Liver (tissue), 9 donors: Measurements from ENCODE around the gene RASEF. TPM values are rescaled to one million over a fixed set of nuclear protein-coding genes. Genes with fewer than 3 reads are reported as not detected.

Source experiments
- DNase-seq: peaks from one replicate; pipeline ENCODE4 v3.0.0-alpha.2; 2017; ENCODE audit warnings: low spot score
- H3K27ac ChIP-seq, 2 donors: one replicate each; pipeline ENCODE4 v1.7.0; 2013; ENCODE audit warnings: inconsistent platforms in 2 of 2, low read length in 2 of 2, control low read depth in 1 of 2, low read depth in 1 of 2, mild to moderate bottlenecking in 1 of 2
- H3K27me3 ChIP-seq, 4 donors: one replicate each; pipeline versions ENCODE4 v1.6.1 to v1.7.0; 2013; ENCODE audit warnings: low read length in 3 of 4, inconsistent platforms in 1 of 4, mild to moderate bottlenecking in 1 of 4, moderate library complexity in 1 of 4; ENCODE audit not compliant: control insufficient read depth in 4 of 4, insufficient read depth in 4 of 4
- H3K36me3 ChIP-seq, 4 donors: one replicate each; pipeline versions ENCODE4 v1.6.1 to v1.7.0; 2013; ENCODE audit warnings: low read length in 3 of 4, mild to moderate bottlenecking in 3 of 4, low read depth in 1 of 4, moderate library complexity in 1 of 4; ENCODE audit not compliant: control insufficient read depth in 4 of 4, insufficient read depth in 3 of 4
- H3K4me1 ChIP-seq, 4 donors: one replicate each; pipeline versions ENCODE4 v1.6.1 to v1.7.0; 2013; ENCODE audit warnings: low read length in 3 of 4, mild to moderate bottlenecking in 3 of 4, moderate library complexity in 1 of 4; ENCODE audit not compliant: control insufficient read depth in 4 of 4, insufficient read depth in 4 of 4
- H3K4me3 ChIP-seq, 3 donors: one replicate each; pipeline versions ENCODE4 v1.6.1 to v1.7.0; 2013; ENCODE audit warnings: low read length in 3 of 3, control low read depth in 1 of 3, low read depth in 1 of 3, mild to moderate bottlenecking in 1 of 3
- H3K9ac ChIP-seq, 2 donors: one replicate each; pipeline ENCODE4 v1.7.0; 2013; ENCODE audit warnings: low read length in 2 of 2, mild to moderate bottlenecking in 2 of 2, moderate library complexity in 2 of 2, control low read depth in 1 of 2, low read depth in 1 of 2
- H3K9me3 ChIP-seq, 4 donors: one replicate each; pipeline versions ENCODE4 v1.6.1 to v1.7.0; 2013; ENCODE audit warnings: low read length in 3 of 4; ENCODE audit not compliant: control insufficient read depth in 4 of 4
- CTCF ChIP-seq: fragments of 150-350 bp; IDR thresholded peaks from 2 replicates; pipeline ENCODE4 v1.5.1; 2017; ENCODE audit warnings: improper control_type of control experiment, low read depth, low read length; ENCODE audit not compliant: missing input control
- EGR1 ChIP-seq, 2 donors: IDR thresholded peaks; 2 replicates each; pipeline ENCODE4 v1.6.1; 2016 to 2018; ENCODE audit warnings: antibody characterized with exemption in 2 of 2, low read depth in 2 of 2
- FOXA2 ChIP-seq: IDR thresholded peaks from 2 replicates; pipeline ENCODE4 v1.6.1; 2016; ENCODE audit warnings: antibody characterized with exemption
- GABPA ChIP-seq, 2 donors: IDR thresholded peaks in 1 of 2; conservative IDR thresholded peaks in 1 of 2; 2 replicates each; pipeline ENCODE4 v1.6.1; 2016; ENCODE audit warnings: antibody characterized with exemption in 2 of 2, mild to moderate bottlenecking in 1 of 2, moderate library complexity in 1 of 2
- HNF4A ChIP-seq, 2 donors: conservative IDR thresholded peaks; 2 replicates each; pipeline ENCODE4 v1.6.1; 2016; ENCODE audit warnings: antibody characterized with exemption in 2 of 2, mild to moderate bottlenecking in 2 of 2
- JUND ChIP-seq, 2 donors: IDR thresholded peaks; 2 replicates each; pipeline ENCODE4 v1.6.1; 2016; ENCODE audit warnings: antibody characterized with exemption in 2 of 2
- NR2F2 ChIP-seq: IDR thresholded peaks from 2 replicates; pipeline ENCODE4 v1.6.1; 2016; ENCODE audit warnings: antibody characterized with exemption
- RAD21 ChIP-seq, 2 donors: IDR thresholded peaks; 2 replicates each; pipeline ENCODE4 v1.6.1; 2016; ENCODE audit warnings: antibody characterized with exemption in 2 of 2, mild to moderate bottlenecking in 2 of 2
- RXRA ChIP-seq, 2 donors: IDR thresholded peaks; 2 replicates each; pipeline ENCODE4 v1.6.1; 2017 to 2018; ENCODE audit warnings: antibody characterized with exemption in 2 of 2, mild to moderate bottlenecking in 1 of 2
- SP1 ChIP-seq: IDR thresholded peaks from 2 replicates; pipeline ENCODE4 v1.6.1; 2018; ENCODE audit warnings: antibody characterized with exemption, mild to moderate bottlenecking
- TAF1 ChIP-seq: conservative IDR thresholded peaks from 2 replicates; pipeline ENCODE4 v1.6.1; 2016; ENCODE audit warnings: antibody characterized with exemption, mild to moderate bottlenecking
- YY1 ChIP-seq: IDR thresholded peaks from 2 replicates; pipeline ENCODE4 v1.6.1; 2016; ENCODE audit warnings: antibody characterized with exemption, mild to moderate bottlenecking
- ZBTB33 ChIP-seq: IDR thresholded peaks from 2 replicates; pipeline ENCODE4 v1.6.1; 2016; ENCODE audit warnings: antibody characterized with exemption
- WGBS: extraction: QIAGEN DNeasy Blood & Tissue Kit; methylation state at CpG from one replicate; pipeline ENCODE4 v1.1.7; 2013; 5-methylcytosine and 5-hydroxymethylcytosine counted together
- polyA plus RNA-seq, 2 donors: library from polyadenylated mRNA; stranded (reverse) in 1 of 2; unstranded in 1 of 2; fragments of 200-250 nt in 1 of 2; fragments of >200 nt in 1 of 2; fragmentation: Nextera tagmentation in 1 of 2; extraction: Ambion mirVana in 1 of 2; gene quantifications; one replicate each; pipeline versions ENCODE4 v1.2.1 to v1.2.3, GENCODE V29; 2013 to 2015
- total RNA-seq, 2 donors: library from RNA; depleted of rRNA; stranded (reverse); fragments of >200 nt; gene quantifications; one replicate each; pipeline ENCODE4 v1.2.3, GENCODE V29; 2014
- TF ChIP-seq, protein P1 (sequence below): IDR thresholded peaks from 2 replicates; pipeline ENCODE4 v1.6.1; 2016; ENCODE audit warnings: antibody characterized with exemption, mild to moderate bottlenecking
- donor health status: healthy.
- donor health status: healthy.
- donor health status: healthy.
- donor health status: healthy.
- donor health status: healthy.

The RASEF gene
- total and polyA plus RNA-seq, 4 donors: 0.14 to 1.5 (median 0.39) TPM

DNA sequence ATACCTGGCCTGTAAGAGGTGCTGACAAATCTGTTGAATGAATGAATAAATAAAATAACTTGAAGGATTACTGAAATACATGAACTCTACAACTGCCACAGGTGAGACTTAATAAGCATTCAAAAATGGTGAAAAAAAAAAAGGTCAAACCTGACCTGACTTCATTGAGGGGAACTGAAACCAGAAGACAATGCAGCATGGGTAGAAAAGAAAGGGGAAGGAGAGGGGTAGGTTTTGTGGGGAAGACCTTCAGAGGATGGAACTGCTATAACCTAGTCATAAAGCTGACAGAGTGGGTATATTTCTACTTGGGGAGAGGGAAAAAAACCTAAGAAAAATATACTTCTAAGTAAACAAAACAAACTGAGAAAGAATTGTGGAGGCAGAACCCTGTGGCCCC lies 56.6 kb downstream of the RASEF start:
- no peak for DNase-seq
- TF ChIP-seq, protein P1, sequence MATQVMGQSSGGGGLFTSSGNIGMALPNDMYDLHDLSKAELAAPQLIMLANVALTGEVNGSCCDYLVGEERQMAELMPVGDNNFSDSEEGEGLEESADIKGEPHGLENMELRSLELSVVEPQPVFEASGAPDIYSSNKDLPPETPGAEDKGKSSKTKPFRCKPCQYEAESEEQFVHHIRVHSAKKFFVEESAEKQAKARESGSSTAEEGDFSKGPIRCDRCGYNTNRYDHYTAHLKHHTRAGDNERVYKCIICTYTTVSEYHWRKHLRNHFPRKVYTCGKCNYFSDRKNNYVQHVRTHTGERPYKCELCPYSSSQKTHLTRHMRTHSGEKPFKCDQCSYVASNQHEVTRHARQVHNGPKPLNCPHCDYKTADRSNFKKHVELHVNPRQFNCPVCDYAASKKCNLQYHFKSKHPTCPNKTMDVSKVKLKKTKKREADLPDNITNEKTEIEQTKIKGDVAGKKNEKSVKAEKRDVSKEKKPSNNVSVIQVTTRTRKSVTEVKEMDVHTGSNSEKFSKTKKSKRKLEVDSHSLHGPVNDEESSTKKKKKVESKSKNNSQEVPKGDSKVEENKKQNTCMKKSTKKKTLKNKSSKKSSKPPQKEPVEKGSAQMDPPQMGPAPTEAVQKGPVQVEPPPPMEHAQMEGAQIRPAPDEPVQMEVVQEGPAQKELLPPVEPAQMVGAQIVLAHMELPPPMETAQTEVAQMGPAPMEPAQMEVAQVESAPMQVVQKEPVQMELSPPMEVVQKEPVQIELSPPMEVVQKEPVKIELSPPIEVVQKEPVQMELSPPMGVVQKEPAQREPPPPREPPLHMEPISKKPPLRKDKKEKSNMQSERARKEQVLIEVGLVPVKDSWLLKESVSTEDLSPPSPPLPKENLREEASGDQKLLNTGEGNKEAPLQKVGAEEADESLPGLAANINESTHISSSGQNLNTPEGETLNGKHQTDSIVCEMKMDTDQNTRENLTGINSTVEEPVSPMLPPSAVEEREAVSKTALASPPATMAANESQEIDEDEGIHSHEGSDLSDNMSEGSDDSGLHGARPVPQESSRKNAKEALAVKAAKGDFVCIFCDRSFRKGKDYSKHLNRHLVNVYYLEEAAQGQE: no peak
- TF ChIP-seq GABPA (IDR thresholded peaks at IDR 0.05 in 1 of 2, conservative IDR thresholded peaks at IDR 0.05 in 1 of 2) (no peak), CTCF (no peak), JUND (IDR thresholded peaks at IDR 0.05) (no peak), RAD21 (IDR thresholded peaks at IDR 0.05) (no peak), ZBTB33 (no peak), YY1 (no peak), NR2F2 (no peak), RXRA (IDR thresholded peaks at IDR 0.05) (no peak), TAF1 (no peak), FOXA2 (no peak), EGR1 (IDR thresholded peaks at IDR 0.05; ENCODE audit: low read depth in 2 of 2) (no peak)
- no peak overlapping the region for H3K9ac ChIP-seq
- no peaks in the 10 kb centered on the region for H3K4me1 ChIP-seq
- H3K27ac ChIP-seq: no peak overlapping the region
- no peaks in the 10 kb centered on the region for H3K9me3 ChIP-seq
- H3K27me3 ChIP-seq: no peaks in the 10 kb centered on the region
- no peaks in the 10 kb centered on the region for H3K36me3 ChIP-seq
- no peak overlapping the region for H3K4me3 ChIP-seq

GRCh38 chr9:83005963-83006362 lies 57.0 kb downstream of the RASEF start:
- no peaks in the 10 kb centered on the region for H3K27me3 ChIP-seq
- H3K9ac ChIP-seq: no peak overlapping the region
- WGBS: 89% methylated on average over 2 of the region's 2 CpGs
- H3K27ac ChIP-seq: no peak overlapping the region
- no peak for DNase-seq
- TF ChIP-seq HNF4A (conservative IDR thresholded peaks at IDR 0.05) (no peak), FOXA2 (no peak), ZBTB33 (no peak), GABPA (IDR thresholded peaks at IDR 0.05 in 1 of 2, conservative IDR thresholded peaks at IDR 0.05 in 1 of 2) (no peak), SP1 (no peak), TAF1 (no peak)
- no peak overlapping the region for H3K4me3 ChIP-seq
- H3K9me3 ChIP-seq: no peaks in the 10 kb centered on the region
- H3K4me1 ChIP-seq: no peaks in the 10 kb centered on the region
- no peaks in the 10 kb centered on the region for H3K36me3 ChIP-seq
